ENCODE results near the gene LLGL2.
A peak's percentile ranks its signal among the peaks of the same experiment; 100 is the strongest.
"Not testable (repeated sequence)": the region's sequence is repeated elsewhere in the genome, so short reads cannot be mapped to it uniquely, and the experiment has no call there.

The LLGL2 gene, protein sequence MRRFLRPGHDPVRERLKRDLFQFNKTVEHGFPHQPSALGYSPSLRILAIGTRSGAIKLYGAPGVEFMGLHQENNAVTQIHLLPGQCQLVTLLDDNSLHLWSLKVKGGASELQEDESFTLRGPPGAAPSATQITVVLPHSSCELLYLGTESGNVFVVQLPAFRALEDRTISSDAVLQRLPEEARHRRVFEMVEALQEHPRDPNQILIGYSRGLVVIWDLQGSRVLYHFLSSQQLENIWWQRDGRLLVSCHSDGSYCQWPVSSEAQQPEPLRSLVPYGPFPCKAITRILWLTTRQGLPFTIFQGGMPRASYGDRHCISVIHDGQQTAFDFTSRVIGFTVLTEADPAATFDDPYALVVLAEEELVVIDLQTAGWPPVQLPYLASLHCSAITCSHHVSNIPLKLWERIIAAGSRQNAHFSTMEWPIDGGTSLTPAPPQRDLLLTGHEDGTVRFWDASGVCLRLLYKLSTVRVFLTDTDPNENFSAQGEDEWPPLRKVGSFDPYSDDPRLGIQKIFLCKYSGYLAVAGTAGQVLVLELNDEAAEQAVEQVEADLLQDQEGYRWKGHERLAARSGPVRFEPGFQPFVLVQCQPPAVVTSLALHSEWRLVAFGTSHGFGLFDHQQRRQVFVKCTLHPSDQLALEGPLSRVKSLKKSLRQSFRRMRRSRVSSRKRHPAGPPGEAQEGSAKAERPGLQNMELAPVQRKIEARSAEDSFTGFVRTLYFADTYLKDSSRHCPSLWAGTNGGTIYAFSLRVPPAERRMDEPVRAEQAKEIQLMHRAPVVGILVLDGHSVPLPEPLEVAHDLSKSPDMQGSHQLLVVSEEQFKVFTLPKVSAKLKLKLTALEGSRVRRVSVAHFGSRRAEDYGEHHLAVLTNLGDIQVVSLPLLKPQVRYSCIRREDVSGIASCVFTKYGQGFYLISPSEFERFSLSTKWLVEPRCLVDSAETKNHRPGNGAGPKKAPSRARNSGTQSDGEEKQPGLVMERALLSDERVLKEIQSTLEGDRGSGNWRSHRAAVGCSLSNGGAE

DNA sequence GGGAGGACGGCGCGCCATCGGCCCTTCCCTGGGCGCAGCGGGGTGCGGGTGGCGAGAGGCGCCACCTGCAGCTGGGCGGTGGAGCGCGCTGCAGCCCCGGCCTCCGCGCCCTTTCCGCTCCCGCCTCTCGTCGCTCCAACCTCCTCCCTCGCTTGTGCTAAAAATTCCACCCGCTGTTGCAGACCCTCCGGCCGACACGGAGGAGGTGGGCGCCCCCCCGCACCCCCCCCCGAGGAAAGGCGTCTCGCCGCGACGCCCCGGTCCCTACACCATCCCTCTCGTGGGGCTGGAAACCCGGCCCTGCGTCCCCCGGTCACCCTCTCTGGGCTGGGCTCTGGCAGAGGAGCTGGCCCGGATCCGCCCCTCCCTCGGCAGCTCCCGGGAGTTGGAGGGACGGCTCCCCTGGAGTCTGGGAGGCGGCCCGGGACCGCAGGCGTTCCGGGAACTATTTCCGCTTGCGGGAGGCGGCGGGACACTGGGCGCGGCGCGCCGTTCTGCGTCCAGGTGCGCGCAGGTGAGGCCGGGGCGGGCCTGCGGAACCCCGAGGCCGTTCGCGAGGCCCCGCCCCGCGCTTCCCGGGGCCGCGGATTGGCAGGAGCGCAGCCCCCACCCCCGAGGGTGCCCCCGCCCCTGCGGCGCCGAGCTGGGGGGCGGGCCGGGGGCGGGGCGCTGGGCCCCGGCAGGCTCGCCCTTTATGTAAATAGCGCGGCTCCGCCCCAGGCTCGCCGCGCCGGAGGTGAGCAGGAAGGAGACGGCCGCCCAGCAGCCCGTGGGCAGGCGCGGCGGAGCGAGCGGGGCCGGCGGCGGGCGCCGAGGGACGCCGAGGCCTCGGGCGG lies at the start of gene LLGL2:
TSS of gene LLGL2 (plus strand) at position 728 of the 836 bp plus-strand sequence. CDS start 17,730 bp downstream, outside the sequence.
- ATAC-seq (peak; percentile 90), DNase-seq (peak; percentile 77 to 82)
- Mint-ChIP-seq H3K4me1 (peaks cover 30% of the 10 kb centered on the region), H3K4me3 (peak within 1 kb of the TSS; percentile 77), H3K27ac (no peak within 1 kb of the TSS), H3K9me3 (no peaks in the 10 kb centered on the region), H3K27me3 (peaks cover 8% of the 10 kb centered on the region)

DNA sequence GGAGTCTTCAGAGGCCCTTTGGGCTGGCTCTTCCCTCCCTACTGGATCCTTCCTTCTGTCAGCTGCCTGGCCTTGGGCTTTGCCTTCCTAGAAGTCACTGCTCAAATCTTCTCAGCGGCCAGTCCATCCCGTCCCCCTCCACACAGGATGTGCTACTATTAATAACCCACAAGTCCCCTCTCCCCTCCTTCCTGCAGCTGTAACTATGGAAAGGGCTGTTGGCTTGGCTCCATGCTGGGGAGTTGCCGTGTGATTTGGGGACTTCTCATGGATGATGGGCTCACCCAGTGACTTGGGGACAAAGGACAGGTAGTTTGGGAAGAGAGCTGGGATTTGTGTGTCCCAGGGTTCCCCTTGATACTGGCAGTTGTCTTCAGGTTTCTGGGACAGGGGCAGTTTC lies 49.6 kb upstream of the LLGL2 start:
- no peaks in the 10 kb centered on the region for H3K9me3 Mint-ChIP-seq
- no peaks in the 10 kb centered on the region for H3K27me3 Mint-ChIP-seq
- H3K4me1 Mint-ChIP-seq: no peaks in the 10 kb centered on the region
- H3K27ac Mint-ChIP-seq: peak overlapping the region in 1 of 2 donors; percentile 24
- H3K4me3 Mint-ChIP-seq: no peak overlapping the region
- no peak for ATAC-seq
- no peak for DNase-seq

DNA sequence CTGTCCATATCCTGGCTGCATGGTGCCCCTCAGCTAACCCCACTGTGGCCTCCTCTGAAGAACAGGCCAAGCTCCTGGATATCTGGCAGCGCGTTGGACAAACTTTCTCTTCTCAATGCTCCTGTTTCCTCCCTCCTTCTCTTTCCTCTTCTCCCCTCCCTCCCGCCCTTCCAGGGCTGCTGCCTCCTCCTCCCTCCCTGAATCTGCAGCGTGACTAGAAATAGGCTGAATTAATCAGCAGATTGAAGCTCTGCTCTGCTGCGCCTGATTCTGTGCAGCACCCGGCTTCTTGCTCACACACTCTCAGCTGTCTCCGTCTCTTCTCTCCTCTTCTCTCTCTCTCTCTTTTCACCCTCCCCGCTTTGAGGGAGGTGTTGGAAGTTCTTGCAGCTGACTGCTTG lies 49.2 kb upstream of the LLGL2 start:
- H3K4me1 Mint-ChIP-seq: no peaks in the 10 kb centered on the region
- H3K27ac Mint-ChIP-seq: peak overlapping the region in 1 of 2 donors; percentile 60
- H3K27me3 Mint-ChIP-seq: no peaks in the 10 kb centered on the region
- H3K4me3 Mint-ChIP-seq: no peak overlapping the region
- no peaks in the 10 kb centered on the region for H3K9me3 Mint-ChIP-seq
- DNase-seq (no peak), ATAC-seq (no peak)

DNA sequence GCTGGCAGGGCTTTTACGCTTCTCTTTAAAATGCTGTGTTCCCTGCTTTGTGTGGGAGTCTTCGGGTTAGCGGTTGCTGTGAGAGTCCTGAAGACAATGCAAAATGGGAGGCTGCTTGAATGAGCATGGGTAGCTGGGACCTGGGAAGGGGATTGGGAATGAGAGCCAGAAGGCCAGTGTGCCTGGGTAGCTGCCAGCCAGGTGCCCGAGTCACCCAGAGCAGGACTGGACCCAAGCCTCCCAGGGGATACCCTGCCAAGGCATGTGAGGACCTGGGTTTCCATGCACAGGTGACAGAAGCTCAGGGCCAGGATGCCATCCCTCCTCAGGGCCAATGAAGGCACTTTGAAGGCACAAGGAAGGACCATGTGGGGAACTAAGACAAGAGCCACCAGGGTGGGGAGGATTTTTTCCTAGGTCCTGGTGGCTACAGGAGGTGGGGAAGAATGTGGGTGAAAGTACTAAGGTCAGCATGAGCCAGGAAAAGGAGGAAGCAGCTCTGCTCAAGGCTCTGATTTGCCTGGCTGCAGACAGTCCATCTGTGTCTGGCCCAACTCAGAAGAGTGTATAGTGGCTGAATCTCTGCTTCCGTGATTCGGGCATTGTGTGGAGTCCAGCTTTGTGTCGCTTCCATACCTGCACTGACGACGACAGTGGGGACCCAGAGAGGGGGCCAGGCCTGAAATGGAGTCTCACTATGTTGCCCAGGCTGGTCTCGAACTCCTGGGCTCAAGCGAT lies 48.6 kb upstream of the LLGL2 start:
- H3K4me1 Mint-ChIP-seq: no peaks in the 10 kb centered on the region
- no peak for ATAC-seq
- H3K9me3 Mint-ChIP-seq: no peaks in the 10 kb centered on the region
- peak overlapping the region in 1 of 2 donors; percentile 60 for H3K27ac Mint-ChIP-seq
- H3K4me3 Mint-ChIP-seq: no peak overlapping the region
- H3K27me3 Mint-ChIP-seq: no peaks in the 10 kb centered on the region
- DNase-seq: no peak

DNA sequence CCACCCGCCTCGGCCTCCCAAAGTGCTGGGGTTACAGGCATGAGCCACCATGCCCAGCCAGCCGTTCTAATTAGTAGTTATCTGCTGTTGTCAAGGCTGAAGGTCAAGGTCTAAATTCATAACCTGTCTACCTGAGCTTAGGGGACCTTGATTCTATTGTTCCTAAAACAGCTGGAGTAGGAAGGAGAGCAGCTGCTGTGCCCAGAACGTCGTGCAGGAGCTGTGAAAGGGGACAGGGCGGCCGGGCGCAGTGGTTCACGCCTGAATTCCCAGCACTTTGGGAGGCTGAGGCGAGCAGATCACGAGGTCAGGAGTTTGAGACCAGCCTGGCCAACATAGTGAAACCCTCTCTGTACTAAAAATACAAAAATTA lies 48.0 kb upstream of the LLGL2 start:
- not testable (repeated sequence) for ATAC-seq, H3K4me3 Mint-ChIP-seq, H3K4me1 Mint-ChIP-seq, H3K27me3 Mint-ChIP-seq, DNase-seq, H3K9me3 Mint-ChIP-seq
- peak overlapping the region in 1 of 2 donors; percentile 20 for H3K27ac Mint-ChIP-seq

DNA sequence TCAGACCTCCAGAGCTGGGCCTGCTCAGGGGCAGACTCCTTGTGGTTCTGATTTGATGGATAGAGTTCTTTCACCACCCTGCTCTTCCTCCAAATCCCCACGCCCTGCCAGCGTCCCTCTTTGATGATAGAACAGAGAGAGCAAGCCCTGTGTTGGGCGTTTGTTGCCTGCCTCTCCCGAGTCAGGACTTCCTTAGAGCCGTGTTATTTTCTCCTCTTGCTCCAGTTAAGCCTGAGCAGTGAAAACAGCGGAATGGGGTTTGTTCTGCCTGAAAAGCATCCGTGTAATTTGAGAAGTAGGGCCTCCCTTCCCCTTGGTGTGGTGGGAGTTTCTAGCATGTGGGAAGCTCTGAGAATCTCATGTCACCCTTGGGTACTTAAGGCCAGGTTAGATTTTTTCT lies 47.0 kb upstream of the LLGL2 start:
- DNase-seq: no peak
- ATAC-seq: no peak
- Mint-ChIP-seq H3K9me3 (no peaks in the 10 kb centered on the region), H3K27ac (no peak overlapping the region), H3K4me3 (no peak overlapping the region), H3K4me1 (no peaks in the 10 kb centered on the region), H3K27me3 (no peaks in the 10 kb centered on the region)

DNA sequence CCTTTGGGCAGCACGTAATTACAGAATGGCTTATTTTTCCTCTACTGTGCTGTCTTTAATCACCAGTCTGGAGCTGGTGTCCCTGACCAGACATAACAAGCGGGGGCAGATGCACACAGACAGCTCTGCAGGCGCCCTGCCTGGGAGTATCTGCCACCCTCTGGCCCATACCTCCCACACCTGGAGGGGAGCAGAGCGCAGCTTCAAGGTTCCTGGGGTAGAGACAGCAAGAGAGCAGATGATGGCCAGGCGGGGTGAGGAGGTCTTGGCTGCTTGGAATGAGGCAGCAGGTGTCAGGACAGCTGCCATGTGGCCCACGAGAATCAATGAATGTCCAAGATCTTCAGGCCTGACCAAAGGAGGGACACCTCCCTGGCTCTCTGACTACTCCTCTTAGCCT lies 45.2 kb upstream of the LLGL2 start:
- Mint-ChIP-seq H3K9me3 (no peaks in the 10 kb centered on the region), H3K27ac (no peak overlapping the region), H3K27me3 (no peaks in the 10 kb centered on the region), H3K4me3 (no peak overlapping the region), H3K4me1 (no peaks in the 10 kb centered on the region)
- DNase-seq: no peak
- no peak for ATAC-seq

DNA sequence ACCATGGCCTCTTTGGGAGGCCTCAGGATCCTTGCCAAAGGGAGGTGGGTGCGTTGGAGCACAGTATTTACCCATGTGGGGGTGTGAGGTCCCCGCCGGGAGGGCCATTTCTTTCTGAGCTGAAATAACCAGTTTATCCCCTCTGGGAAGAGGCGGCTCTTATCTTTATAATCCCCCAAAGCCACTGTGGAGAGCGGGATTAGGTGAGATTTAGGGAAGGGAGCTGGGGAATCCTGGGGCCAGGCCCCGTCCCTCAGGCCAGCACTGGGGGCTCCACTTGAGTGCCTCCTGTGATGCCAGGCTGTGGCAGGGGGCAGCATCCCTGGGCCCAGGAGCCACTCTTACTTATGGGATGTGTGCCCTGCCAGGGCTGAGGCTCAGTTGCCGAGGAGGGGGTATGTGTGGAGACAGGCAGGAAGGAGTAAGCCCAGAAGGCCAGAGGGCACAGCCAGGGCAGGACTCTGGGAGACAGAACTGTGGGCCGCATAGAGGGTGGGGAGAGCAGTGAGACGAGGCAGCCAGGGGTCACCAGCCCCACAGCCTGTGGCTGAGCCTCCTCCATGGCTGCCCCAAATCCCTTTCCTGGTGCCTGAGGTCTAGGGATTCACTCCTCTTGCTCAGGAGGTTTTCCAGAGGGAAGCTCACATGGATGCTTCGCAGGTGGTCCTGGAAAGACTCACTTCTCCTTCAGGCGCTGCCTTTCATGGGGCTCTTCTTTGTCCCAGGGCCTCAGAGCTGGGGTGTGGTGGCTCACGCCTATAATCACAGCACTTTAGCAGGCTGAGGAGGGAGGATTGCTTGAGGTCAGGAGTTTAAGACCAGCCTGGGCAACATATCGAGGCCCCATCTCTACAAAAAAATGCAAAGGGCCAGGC lies 44.1 kb upstream of the LLGL2 start:
- Mint-ChIP-seq H3K9me3 (no peaks in the 10 kb centered on the region), H3K27ac (peak overlapping the region; percentile 13 to 92), H3K4me1 (peaks cover 5% of the 10 kb centered on the region), H3K27me3 (no peaks in the 10 kb centered on the region), H3K4me3 (no peak overlapping the region)
- no peak for DNase-seq
- no peak for ATAC-seq

DNA sequence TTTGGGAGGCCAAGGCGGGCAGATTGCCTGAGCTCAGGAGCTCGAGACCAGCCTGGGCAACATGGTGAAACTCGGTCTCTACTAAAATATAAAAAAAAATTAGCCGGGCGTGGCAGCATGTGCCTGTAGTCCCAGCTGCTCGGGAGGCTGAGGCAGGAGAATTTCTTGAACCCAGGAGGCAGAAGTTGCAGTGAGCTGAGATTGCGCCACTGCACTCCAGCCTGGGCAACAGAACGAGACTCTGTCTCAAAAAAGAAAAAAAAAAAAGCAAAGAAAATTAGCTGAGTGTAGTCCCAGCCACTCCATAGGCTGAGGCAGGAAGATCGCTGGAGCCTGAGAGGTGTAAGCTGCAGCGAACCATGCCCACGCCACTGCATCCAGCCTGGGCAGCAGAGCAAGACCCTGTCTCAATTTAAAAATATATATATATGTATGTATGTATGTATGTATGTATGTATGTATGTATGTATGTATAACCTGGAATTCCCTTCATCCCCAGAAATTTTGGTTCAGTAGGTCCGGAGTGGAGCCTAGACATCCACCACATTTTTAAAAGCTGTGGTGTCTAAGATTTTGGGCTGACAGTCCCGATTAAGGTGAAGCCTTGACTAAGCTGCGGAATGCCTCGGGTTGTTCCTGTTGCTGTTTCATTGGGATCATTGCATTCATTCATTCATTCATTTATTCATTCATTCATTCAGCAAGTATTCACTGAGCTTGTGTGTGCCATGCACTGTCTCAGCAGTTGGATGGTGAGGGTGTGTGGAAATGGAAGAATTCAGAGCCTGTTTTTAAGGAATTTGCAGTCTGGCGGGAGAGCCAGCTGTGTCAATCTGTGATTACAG lies 43.2 kb upstream of the LLGL2 start:
- ATAC-seq: no peak

DNA sequence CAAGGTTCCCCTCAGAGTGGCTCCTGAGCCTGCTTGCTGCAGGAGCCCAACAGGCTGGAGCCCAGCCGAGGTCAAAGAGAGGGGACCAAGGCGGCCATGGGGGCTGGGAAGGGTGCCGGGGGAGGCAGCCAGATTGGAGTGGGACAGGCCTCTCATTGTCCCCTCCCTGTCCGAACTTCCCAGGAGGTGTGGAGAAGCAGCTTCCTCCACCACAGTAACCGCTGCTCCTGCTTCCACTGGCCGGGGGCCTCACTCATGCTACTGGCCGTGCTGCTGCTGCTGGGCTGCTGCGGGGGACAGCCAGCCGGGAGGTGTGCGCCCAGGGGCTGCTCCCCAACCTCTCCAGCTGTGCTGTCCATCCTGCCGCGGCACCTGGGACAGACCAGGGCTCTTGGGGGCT lies 39.8 kb upstream of the LLGL2 start:
- no peak overlapping the region for H3K27ac Mint-ChIP-seq
- no peak for ATAC-seq

More for the DNA sequence above, 43.2 kb upstream of the LLGL2 start:
- no peak for DNase-seq
- H3K9me3 Mint-ChIP-seq: no peaks in the 10 kb centered on the region
- no peaks in the 10 kb centered on the region for H3K27me3 Mint-ChIP-seq
- peak overlapping the region in 1 of 2 donors; percentile 27 for H3K27ac Mint-ChIP-seq
- no peak overlapping the region for H3K4me3 Mint-ChIP-seq
- H3K4me1 Mint-ChIP-seq: peaks cover 14% of the 10 kb centered on the region

DNA sequence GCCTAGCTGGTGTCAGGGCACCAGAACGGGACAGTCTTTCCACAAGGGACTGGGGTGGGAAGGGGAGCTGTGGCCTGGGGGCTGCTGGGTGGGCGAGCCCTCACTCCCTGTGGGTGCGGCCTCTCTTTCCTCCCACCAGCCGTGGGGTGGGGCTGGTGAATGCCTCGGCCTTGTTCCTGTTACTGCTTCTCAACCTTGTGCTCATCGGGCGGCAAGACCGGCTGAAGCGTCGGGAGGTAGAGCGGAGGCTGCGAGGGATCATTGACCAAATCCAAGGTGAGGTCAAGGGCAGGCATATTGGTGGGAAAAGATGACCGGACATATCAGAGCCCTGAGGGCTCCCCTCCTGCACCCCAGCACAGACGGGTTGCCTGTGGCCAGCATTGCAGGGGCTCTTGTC lies 39.3 kb upstream of the LLGL2 start:
- DNase-seq (no peak), ATAC-seq (no peak)
- Mint-ChIP-seq H3K27me3 (no peaks in the 10 kb centered on the region), H3K27ac (peak overlapping the region in 1 of 2 donors; percentile 77), H3K4me3 (peak overlapping the region; percentile 17 to 18), H3K4me1 (peaks cover 31% of the 10 kb centered on the region), H3K9me3 (no peaks in the 10 kb centered on the region)

More for the DNA sequence above, 39.8 kb upstream of the LLGL2 start:
- no peak overlapping the region for H3K4me3 Mint-ChIP-seq
- no peak for DNase-seq
- H3K27me3 Mint-ChIP-seq: no peaks in the 10 kb centered on the region
- no peaks in the 10 kb centered on the region for H3K9me3 Mint-ChIP-seq
- H3K4me1 Mint-ChIP-seq: peaks cover 31% of the 10 kb centered on the region

DNA sequence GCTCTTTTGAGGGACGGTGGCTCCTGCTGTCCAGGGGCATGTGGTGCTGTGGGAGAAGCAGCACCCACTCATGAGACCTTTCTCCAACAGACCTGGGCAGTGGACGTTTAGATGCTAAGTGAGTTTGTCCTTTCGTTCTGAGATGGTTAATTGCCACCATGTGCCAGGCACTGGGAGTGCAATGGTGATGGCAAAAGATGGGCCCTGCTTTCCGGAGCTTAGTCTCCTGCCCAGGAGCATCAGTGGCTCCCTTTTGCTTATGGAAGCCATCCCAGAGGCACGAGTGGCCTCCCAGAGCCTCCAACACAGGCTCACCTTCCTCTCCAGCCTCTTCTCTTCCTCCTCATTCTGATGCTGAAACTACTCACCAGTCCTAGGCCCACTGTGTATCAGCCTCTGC lies 38.5 kb upstream of the LLGL2 start:
- Mint-ChIP-seq H3K4me1 (peaks cover 31% of the 10 kb centered on the region), H3K27ac (peak overlapping the region; percentile 97), H3K4me3 (peak overlapping the region; percentile 72 to 75), H3K27me3 (no peaks in the 10 kb centered on the region), H3K9me3 (no peaks in the 10 kb centered on the region)
- ATAC-seq (peak; percentile 5), DNase-seq (no peak)
